GOT3 (cell line): ENCODE results near the gene AGBL4.

Experiments
- DNase-seq: peaks from one replicate; lab custom pipeline; 2025; ENCODE audit warnings: mixed read lengths; lab: John Stamatoyannopoulos, UW

Gene AGBL4

GRCh38 chr1:48588061-48588460 is 1435.7 kb downstream of the AGBL4 start:
- DNase-seq = no peak

- no peak for DNase-seq
Measured at GRCh38 chr1:48582408-48582807, 1441.3 kb downstream of the AGBL4 start.

DNA sequence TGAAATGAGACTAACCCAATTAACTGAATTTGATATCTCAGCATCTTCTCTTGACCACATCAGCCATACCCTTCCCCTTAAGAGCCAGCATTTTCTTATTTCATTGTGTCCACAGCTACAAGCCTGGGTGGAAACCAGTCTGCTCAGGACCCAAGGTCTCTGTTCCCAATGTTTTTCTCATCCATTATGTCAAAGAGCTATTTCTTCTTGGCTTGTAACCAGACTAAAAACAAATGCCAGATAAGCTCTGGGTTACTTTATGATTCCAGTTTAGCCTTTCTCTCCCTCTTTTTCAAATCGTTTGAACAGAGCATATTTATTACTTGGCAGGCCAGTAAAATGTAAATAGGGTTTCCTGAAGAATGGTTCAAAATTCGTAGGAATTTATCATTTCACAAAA is 1442.5 kb downstream of the AGBL4 start:
- no peak for DNase-seq

DNA sequence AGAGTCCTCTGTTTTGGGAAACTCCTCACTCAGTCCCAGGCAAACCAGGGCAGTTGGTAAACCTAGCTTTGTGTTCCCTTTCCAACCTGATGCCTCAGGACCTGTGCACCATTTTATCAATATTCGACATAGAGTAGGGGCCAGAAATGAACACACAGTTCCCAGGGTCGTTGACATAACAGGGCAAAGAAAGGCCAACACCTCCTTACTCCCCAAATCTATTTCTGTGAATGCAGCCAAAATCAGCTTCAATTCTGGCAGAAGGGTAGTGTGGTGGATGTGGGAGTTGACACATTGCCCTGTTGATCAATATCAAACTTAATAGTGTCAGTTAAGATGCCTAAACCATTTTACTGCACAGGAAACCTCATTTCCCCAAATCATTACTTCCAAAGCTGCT is 1447.2 kb downstream of the AGBL4 start:
- DNase-seq = no peak

DNA sequence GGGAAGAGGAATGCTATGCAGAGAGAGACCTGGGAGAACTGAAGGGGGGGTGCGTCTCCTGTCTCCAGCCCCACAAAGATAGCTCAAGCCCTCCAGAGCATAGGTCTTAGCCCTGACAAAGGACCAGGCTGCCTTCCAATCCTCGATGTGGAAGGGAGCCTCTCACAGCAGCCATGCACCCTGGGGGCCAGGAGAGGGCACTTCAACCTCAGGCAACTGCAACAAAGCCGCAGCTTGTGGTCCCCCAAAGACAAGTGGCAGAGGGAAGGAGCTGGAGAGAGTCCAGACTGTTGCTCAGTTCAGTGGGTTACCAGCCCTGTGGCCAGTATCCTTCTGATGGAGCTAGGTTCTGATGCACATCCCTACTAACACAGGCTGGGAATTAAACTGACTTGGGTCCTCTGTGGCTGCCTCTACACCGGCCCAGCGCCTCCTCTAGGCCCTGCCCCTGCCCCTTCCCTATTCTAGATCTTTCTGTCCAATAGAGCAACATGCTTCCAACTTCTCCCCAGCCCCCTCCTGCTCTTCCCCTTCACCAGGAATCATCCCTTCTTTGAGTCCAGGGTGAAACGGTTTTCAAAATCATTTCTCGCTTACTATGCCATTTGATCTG is 1451.0 kb downstream of the AGBL4 start:
- DNase-seq = no peak

DNA sequence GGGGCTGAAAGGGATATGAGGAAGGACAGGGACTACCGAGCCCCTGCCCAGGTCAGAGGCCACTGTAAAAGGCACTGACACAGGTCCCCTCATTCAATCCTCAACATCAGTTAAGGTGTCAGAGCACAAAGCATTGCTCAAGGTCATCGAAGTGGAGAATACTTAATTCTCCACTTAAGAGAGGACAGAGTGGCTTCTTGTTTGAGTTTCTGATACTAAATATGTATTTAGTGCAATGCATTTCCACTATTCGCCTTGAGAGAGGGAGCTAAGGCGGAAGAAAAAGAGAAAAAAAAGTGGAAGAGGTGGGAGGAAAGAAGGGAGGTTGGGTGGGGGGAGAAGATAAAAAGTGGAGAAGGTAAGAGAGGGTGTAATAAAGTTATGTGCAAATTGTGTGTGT is 1451.6 kb downstream of the AGBL4 start:
- DNase-seq = no peak

DNA sequence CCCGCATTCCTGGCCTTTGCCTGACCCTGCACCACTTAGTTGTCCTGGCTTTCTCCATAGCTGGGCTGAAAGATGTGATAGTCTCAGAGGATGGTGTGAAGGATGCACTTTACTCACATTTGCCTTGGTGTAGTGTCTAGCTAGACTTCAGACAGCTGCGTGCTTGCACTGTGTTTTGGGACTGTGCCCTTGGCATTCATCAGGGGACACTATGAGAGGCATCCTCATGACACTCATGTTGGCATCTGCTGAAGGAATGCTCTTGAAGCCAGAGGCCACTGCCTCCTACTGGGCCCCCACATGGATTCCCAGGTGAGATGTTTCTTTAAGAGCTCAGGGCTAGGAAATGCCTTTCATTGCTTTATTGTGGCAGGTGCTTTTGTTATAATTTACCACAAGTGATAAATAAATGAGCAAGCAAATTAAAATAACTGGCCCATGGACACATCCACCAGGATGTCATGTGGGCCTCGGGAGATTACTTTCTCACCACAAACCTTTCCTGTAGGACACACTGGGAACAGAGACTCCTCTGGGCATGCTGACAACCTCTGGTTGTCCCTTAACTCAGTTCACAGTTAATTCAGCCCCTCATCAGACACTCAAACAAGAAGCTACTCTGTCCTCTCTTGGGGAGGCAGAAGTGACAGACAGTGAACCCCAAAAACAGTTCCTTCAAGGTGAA is 1452.3 kb downstream of the AGBL4 start:
- DNase-seq = no peak

- no peak for DNase-seq
Measured at GRCh38 chr1:48570568-48570967, 1453.2 kb downstream of the AGBL4 start.

- DNase-seq = no peak
Measured at GRCh38 chr1:48568501-48568900, 1455.3 kb downstream of the AGBL4 start.

DNA sequence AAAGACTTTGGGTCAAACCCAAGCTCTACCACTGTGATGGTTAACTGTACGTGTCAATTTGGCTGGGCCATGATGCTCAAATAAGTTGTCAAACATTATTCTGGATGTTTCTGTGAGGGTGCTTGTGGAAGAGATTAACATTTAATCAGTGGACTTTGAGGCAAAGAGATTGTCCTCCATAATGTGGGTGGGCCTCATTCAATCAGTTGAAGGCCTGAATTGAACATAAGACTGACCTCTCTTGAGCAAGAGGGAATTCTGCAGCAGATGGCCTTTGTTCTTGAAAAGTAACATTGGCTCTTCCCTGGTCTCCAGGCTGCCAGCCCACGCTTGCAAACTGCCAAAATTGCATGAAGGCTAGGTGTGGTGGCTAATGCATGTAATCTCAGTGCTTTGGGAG is 1457.3 kb downstream of the AGBL4 start:
- no peak for DNase-seq

DNA sequence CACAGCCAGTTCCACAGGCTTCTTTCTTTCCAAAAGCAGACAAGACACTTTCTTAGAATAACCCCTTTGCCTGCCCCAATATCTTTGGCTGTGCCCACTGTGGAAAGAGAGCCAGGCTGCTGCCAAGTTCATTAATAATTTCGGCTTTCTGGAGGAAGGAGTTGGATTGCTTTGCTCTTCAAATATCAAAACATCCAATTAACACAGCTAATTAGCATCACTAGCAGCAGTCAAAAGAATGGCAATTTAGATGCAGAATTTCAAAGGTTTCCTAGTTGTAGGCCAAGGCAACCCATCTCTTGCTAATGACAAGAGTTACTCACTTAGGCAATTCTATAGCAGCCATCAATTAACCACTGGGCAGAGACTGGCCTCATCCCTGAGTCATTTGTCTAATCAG is 1460.7 kb downstream of the AGBL4 start:
- DNase-seq = no peak

DNA sequence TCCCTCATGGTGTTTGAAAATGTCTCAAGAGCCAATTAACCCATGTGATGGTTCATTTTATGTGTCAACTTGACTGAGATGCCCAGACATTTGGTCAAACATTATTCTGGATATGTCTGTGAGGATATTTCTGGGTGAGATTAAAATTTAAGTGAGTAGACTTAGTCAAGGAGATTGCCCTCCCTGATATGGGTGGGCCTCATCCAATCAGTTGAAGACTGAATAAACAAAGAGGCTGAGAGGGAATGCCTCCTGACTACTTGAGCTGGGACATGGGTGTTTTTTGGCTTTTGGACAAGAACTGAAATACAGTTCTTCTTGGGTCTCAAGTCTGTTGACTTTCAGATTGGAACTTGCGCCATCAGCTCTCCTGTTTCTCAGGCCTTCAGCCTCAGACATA is 1462.3 kb downstream of the AGBL4 start:
- no peak for DNase-seq

GRCh38 chr1:48560577-48560976 is 1463.2 kb downstream of the AGBL4 start:
- DNase-seq = no peak

- no peak for DNase-seq
Measured at GRCh38 chr1:48560116-48560515, 1463.6 kb downstream of the AGBL4 start.

GRCh38 chr1:48558366-48558765 is 1465.4 kb downstream of the AGBL4 start:
- no peak for DNase-seq

- no peak for DNase-seq
Measured at GRCh38 chr1:48556186-48556850, 1467.4 kb downstream of the AGBL4 start.

- no peak for DNase-seq
Measured at GRCh38 chr1:48555271-48555670, 1468.5 kb downstream of the AGBL4 start.

GRCh38 chr1:48552903-48553606 is 1470.7 kb downstream of the AGBL4 start:
- no peak for DNase-seq

GRCh38 chr1:48552420-48552819 is 1471.3 kb downstream of the AGBL4 start:
- no peak for DNase-seq

- no peak for DNase-seq
Measured at GRCh38 chr1:48548985-48549384, 1474.8 kb downstream of the AGBL4 start.

GRCh38 chr1:48547561-48548220 is 1476.1 kb downstream of the AGBL4 start:
- no peak for DNase-seq

DNA sequence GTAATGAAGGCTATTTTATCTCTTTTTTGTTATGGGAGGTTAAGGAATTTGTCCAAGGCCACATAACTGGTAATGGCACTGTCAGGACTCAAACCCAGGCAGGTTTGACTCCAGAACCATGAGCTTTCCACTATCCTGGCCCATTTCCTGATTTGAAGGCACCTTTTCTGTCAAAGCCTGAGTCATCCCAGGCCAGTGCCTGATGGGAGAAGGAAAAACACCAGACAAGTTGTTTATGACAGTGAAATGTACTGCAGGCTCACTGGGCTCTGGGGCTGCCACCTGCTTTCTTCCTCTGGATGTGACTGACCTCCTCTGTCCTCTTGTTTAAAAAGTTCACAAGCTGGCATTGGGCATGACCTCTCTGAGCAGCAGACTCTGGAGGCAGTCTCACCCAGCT is 1479.9 kb downstream of the AGBL4 start:
- no peak for DNase-seq
